Activated T-cell treated with anti-CD3 and anti-CD28 coated beads for 24 hours (primary cell): ENCODE results near the gene PJA2.
"Not testable (repeated sequence)": the region's sequence is repeated elsewhere in the genome, so short reads cannot be mapped to it uniquely, and the experiment has no call there.

ENCODE experiments used
- DNase-seq: peaks from one replicate; pipeline ENCODE4 v3.0.0-alpha.2; 2020; ENCODE audit warnings: low read depth

Gene PJA2, protein sequence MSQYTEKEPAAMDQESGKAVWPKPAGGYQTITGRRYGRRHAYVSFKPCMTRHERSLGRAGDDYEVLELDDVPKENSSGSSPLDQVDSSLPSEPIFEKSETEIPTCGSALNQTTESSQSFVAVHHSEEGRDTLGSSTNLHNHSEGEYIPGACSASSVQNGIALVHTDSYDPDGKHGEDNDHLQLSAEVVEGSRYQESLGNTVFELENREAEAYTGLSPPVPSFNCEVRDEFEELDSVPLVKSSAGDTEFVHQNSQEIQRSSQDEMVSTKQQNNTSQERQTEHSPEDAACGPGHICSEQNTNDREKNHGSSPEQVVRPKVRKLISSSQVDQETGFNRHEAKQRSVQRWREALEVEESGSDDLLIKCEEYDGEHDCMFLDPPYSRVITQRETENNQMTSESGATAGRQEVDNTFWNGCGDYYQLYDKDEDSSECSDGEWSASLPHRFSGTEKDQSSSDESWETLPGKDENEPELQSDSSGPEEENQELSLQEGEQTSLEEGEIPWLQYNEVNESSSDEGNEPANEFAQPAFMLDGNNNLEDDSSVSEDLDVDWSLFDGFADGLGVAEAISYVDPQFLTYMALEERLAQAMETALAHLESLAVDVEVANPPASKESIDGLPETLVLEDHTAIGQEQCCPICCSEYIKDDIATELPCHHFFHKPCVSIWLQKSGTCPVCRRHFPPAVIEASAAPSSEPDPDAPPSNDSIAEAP

GRCh38 chr5:109409844-109410388 is at the start of gene PJA2:
Gene PJA2, minus strand, starts transcription at chr5:109409974. Its CDS starts 26,541 bp downstream, at chr5:109383433.
- DNase-seq, result peak; percentile 95

DNA sequence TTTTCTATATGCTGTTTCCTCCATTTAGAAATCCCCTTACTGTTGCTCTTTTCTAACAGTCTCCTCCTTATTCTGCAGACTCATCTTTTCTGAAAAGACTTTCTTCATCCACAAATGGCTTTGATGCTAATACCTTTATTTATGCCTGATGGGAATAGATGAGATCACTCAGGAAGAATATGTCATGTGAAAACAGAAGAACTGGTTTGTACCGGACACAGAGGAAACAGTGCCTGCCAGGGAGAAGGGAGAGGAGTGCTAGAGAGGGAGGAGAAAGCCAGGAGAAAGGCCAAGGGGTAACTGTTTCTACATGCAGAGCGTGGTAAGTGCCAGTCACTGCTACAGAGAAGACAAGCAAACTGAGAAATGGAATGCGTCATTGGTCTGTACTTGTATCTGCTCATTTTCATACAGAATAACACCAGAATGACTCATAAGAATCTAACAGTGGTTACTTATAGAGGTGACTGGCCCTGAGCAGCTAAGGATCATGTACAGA is 45.9 kb upstream of the PJA2 start:
- no peak for DNase-seq

- no peak for DNase-seq
Observed at GRCh38 chr5:109454731-109455505, 45.1 kb upstream of the PJA2 start.

DNA sequence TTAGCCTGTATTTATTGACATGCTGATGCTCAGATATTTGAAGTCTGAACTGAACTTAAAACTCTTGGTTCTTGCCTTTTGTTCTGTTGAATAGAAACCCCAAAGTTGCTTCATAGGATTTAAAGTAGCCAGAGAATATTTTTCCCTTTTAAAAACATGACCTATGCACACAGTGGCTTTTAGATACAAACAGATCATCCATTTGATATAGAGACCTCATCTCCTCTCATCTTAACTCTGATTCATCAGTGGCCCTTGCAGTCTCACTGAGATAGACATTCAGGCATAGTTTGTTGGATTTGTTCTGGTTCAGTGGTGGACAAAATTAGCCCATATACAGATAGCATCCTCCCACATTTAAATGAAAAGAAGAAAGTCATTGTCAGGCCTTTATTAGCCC is 43.5 kb upstream of the PJA2 start:
- no peak for DNase-seq

- no peak for DNase-seq
Observed at GRCh38 chr5:109452661-109453060, 42.9 kb upstream of the PJA2 start.

DNA sequence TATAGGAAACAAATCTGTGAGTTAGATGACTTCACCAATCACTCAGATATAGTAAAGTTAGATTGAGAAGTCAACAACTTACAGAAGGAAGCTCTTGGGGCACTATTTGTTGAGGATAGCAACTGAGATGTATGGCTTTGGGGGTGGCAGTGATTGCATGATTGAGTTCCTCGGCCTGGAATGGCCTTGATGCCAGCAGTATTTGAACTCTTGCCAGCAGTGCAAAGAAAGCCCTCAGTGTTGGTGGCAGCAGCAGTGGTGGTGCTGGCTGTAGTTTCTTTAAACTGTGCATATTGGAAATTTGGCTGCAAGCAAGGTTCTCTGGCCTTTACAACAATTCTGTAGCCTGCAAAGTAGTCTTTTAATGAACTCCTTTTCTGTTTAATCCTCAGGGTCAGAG is 41.4 kb upstream of the PJA2 start:
- no peak for DNase-seq

- DNase-seq, result no peak
Observed at GRCh38 chr5:109450129-109450877, 40.5 kb upstream of the PJA2 start.

DNA sequence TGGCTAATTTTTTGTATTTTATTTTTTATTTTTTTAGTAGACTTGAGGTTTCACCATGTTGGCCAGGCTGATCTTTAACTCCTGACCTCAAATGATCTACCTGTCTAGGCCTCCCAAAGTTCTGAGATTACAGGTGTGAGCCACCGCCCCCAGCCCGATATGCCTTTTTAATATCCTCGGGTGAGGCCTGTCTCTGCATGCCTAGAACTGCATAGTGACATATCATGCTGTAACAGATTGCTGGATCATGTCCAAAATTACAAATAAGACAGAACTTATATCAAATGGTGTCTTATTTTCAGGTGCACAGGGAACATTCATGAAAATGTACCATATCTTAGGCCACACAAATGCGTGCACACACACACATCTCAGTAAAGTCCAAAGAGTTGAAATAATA is 39.1 kb upstream of the PJA2 start:
- no peak for DNase-seq

DNA sequence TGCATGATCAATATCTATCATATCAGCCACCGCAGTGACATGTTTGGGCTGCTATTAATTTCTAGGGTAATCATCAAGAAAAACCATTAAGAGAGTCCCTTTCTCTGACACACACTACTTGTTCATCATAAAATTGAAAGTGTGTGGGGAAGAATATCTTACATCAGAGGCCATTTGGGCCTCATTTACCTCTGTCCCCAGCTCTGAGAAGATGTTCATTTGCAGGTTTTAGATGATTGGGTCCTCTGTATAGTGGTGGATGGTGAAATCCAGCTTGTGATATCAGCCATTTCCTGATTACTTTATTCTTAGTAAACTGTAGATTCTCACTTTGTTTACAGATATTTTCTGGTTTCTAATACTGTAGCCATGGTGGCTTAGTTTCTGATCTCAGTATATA is 29.8 kb upstream of the PJA2 start:
- no peak for DNase-seq

- no peak for DNase-seq
Observed at GRCh38 chr5:109426075-109426474, 16.3 kb upstream of the PJA2 start.

- DNase-seq, result not testable (repeated sequence)
Observed at GRCh38 chr5:109425521-109425920, 15.7 kb upstream of the PJA2 start.

DNA sequence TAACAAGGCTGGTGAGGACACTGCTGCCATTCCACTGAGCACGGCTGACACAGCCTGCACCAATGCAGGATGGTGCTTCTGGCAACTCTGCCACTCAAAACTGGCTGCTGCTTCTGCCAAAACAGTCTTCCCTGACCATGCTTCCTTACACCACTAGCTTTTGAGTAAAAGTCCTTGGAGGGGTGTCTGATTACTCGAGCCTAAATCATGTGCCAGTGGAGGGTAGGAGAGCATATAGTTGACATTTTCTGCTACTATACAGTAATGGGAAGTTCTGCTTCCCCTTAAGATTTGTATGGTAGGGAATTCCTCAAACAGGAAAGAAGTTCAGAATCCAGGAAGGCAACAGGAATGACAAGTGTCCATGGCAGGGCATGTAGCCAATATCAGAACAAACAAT is 12.2 kb upstream of the PJA2 start:
- no peak for DNase-seq

DNA sequence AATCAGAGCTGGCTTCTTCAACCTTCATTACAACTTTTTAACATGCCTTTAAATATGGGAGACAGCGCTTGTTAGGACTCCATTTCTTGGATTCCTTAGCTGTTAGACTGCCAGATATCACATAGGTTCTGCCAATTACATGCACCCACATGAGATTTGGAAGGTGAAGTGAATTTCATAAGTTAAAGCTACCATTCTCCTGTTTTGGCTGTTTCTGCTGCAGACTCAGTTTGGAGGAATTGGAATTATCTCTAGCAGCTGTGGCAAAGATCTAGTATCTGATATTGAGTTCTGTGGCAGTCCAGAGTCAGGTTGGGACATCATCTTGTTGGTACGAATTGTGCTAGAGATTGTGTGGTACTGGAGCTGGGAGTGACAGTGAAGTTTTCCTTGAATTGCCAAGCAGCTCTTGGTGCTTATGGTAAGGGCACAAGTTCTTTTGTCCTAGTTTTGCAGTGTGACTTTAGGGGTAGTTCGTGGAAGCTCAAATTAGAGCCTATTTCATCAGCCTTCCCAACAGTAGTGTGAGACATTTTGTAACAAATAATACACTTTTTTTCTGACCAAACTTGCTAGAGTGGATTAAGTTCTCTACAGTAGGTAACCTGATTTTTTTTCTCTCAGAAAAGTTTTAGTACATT is 9.1 kb upstream of the PJA2 start:
- DNase-seq, result no peak

DNA sequence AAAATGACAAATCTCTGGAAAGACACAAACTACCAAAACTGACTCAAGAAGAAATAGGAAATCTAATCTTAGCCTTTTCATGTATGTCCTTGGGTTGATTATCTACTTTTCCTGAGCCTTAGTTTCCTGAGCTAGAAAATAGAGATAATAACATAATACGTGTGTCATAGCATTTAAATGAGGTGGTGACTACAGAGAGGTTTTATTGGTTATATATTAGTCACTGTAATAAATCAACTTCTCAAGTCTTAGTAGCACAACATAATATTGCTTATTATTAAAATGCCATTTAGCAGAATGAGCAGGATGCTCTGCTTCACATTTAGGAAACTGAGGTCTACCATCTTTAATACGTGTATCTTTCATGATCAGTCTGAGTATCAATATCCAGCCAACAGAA is 7.1 kb upstream of the PJA2 start:
- DNase-seq, result no peak

GRCh38 chr5:109413921-109414461 is 4.2 kb upstream of the PJA2 start:
- not testable (repeated sequence) for DNase-seq

DNA sequence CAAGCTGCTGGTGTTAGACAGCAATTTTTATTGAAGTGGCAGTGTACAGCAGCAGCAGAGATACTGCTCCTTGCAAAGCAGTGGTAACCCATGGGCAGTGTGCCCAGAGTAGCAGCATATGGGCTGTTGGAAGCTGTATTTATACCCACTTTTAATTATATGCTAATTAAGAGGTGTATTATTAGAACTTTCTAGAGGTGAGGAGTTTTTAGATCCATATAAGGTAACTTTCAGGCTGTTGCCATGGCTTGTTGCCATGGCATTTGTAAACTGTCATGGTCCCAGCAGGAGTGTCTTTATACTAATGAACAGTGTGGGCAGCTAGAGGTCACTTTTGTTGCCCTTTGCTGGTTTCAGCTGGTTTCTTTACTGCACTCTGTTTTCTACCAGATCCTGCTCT is 3.7 kb upstream of the PJA2 start:
- DNase-seq, result no peak

GRCh38 chr5:109412981-109413402 is 3.2 kb upstream of the PJA2 start:
- no peak for DNase-seq

GRCh38 chr5:109411627-109412026 is 1.9 kb upstream of the PJA2 start:
- DNase-seq, result no peak

DNA sequence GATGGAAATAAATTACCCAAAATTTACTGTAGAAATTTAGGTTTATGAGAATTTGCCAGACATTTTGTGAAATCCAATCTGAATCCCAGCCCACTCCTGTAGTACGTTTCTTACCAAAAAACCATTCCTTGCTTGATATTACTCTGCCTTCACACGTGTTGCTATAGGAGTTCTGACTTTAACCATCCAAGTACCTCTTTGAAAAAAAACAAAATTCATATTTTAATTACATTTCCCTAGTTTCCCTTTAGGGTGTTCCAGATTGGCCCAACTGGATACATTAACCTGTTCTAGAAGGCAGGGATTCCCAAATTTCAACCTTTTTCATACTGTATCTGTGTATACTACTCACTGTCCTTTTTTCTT is 1.4 kb upstream of the PJA2 start:
- no peak for DNase-seq

- DNase-seq, result no peak
Observed at GRCh38 chr5:109410389-109411148, 795 bp upstream of the PJA2 start.
